ENCODE measurements around the gene NKAIN4.

Gene NKAIN4

DNA sequence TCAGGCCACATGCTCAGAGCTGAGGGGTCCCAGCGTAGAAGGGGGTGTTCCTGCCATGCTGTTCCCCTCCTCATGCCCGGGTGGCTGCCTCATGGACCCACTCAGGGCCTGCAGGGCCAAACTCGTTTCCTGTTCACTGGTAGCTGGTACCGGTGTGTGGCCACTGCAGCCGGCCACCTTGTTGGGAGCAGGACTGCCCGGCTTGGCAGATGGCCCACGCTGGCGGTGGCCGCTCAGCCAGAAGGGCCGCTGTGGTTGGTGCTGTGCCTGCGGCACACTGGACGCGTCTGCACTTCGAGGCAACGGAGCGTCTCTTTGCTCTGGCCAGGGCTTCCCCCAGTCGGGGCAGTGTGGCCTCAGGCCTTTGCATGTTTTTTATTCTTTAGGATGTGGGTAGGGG lies 28.7 kb upstream of the NKAIN4 start:
- Mint-ChIP-seq H3K36me3 (no peaks in the 10 kb centered on the region), H3K9me3 (no peaks in the 10 kb centered on the region), H3K4me1 (no peaks in the 10 kb centered on the region), H3K27me3 (no peaks in the 10 kb centered on the region), H3K4me3 (no peak overlapping the region), H3K27ac (no peak overlapping the region)

DNA sequence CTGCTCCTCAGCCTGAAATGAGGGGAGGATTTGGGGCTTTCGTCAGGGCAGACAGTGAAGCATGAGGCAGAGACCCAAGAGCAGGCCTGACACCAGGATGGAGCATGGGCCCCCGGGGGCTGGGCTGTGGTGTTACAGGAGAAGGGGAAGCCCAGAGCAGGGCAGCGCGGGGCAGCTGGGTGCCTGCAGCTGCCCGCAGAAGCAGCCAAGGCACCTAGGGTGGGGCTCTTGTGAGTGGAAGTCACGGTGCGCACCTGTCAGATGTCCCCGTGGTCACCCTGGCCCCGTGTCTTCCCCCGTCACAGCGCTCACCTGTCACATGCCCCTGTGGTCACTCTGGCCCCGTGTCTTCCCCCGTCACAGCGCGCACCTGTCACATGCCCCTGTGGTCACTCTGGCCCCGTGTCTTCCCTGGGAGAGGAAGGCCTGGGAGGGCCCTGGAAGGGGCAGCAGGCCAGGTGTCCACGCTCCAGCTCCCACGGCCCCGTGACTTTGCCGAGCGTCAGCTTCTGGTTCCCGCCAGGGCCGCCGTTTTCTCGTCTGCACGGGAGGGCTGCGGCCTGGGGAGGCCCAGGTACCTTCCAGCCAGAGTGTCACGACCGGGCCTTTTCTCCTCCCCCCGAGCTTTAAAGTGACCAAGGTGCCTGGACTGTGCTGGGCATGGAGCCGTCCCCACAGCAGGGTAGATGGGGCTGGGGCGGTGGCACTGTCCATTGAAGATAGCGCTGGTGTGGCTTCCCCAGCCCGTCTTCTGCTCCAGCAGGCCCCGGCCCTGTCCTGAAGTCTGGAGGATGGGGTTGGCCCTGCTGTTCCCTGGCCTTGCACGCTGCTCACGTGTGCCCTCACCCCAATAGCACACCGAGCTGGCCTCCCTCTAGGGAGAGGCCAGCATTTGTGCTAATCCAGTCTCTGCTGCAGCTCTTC lies 27.7 kb upstream of the NKAIN4 start:
- H3K27me3 Mint-ChIP-seq, result no peaks in the 10 kb centered on the region
- no peaks in the 10 kb centered on the region for H3K9me3 Mint-ChIP-seq
- no peaks in the 10 kb centered on the region for H3K4me1 Mint-ChIP-seq
- no peak overlapping the region for H3K27ac Mint-ChIP-seq
- no peak overlapping the region for H3K4me3 Mint-ChIP-seq
- H3K36me3 Mint-ChIP-seq, result no peaks in the 10 kb centered on the region

- Mint-ChIP-seq H3K9me3 (no peaks in the 10 kb centered on the region), H3K36me3 (no peaks in the 10 kb centered on the region), H3K27me3 (no peaks in the 10 kb centered on the region), H3K27ac (no peak overlapping the region), H3K4me3 (no peak overlapping the region), H3K4me1 (no peaks in the 10 kb centered on the region)
Measured at GRCh38 chr20:63280929-63281545, 26.8 kb upstream of the NKAIN4 start.

GRCh38 chr20:63280371-63280770 lies 26.1 kb upstream of the NKAIN4 start:
- Mint-ChIP-seq H3K4me3 (no peak overlapping the region), H3K27ac (no peak overlapping the region), H3K9me3 (no peaks in the 10 kb centered on the region), H3K36me3 (no peaks in the 10 kb centered on the region), H3K4me1 (peaks cover under 1% of the 10 kb centered on the region), H3K27me3 (no peaks in the 10 kb centered on the region)

DNA sequence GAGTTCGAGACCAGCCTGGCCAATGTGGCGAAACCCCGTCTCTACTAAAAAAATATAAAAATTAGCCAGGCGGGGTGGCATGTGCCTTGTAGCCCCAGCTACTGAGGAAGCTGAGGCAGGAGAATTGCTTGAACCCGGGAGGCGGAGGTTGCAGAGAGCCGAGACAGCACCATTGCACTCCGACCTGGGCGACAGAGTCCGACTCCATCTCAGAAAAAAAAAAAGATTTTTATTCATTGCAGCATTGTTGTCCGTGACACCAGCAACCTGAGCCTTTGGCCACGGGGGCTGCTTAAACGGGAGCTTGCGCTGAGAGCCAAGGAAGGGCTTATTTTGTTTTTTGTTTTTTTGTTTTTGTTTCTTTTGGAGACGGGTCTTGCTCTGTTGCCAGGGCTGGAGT lies 25.7 kb upstream of the NKAIN4 start:
- Mint-ChIP-seq H3K36me3 (no peaks in the 10 kb centered on the region), H3K4me1 (peaks cover 4% of the 10 kb centered on the region), H3K27me3 (no peaks in the 10 kb centered on the region), H3K4me3 (no peak overlapping the region), H3K9me3 (no peaks in the 10 kb centered on the region), H3K27ac (no peak overlapping the region)

GRCh38 chr20:63278661-63279060 lies 24.4 kb upstream of the NKAIN4 start:
- Mint-ChIP-seq H3K27me3 (no peaks in the 10 kb centered on the region), H3K9me3 (no peaks in the 10 kb centered on the region), H3K4me1 (peaks cover 15% of the 10 kb centered on the region), H3K36me3 (no peaks in the 10 kb centered on the region), H3K4me3 (no peak overlapping the region), H3K27ac (no peak overlapping the region)

DNA sequence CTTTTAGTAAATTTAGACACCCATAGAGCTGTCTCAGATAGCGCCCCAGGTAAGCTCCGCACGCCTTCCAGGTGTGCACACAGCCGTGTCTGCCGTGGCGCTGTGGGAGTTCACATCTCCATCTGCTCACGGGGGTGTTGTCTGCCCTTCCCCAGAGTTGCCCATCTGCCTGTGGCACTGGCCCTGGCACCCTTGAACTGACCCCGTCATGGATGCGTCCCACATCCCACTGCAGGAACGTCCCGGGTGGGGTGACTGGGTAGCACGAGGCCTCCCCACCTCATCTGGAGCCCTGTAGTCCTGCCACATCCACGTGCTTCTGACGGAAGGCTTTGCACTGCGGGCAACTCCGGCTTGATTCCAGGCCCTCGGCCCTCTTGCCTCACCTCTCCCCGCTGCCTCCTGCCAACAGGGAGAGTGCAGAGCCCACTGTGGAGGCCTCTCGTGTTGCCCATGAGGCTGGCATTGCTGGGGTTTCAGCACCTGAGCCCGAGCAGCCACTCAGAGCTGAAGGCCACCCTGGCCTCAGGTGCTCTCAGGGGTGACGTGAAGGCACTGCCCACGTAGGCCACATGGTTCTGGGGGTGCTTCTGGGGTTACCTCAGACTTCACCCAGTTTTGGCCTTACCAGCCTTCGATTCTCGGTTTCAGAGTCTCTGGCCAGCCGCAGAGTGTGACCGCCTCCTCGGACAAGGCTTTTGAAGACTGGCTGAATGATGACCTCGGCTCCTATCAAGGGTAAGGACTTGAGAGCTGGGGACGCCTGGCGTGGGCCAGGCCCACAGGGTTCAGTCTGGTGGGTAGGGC lies 23.4 kb upstream of the NKAIN4 start:
- H3K4me3 Mint-ChIP-seq, result no peak overlapping the region
- no peaks in the 10 kb centered on the region for H3K27me3 Mint-ChIP-seq

GRCh38 chr20:63276956-63277355 lies 22.7 kb upstream of the NKAIN4 start:
- no peaks in the 10 kb centered on the region for H3K27me3 Mint-ChIP-seq
- H3K4me3 Mint-ChIP-seq, result no peak overlapping the region
- H3K36me3 Mint-ChIP-seq, result no peaks in the 10 kb centered on the region
- no peak overlapping the region for H3K27ac Mint-ChIP-seq
- H3K9me3 Mint-ChIP-seq, result no peaks in the 10 kb centered on the region
- H3K4me1 Mint-ChIP-seq, result peaks cover 20% of the 10 kb centered on the region

More for the DNA sequence above, 23.4 kb upstream of the NKAIN4 start:
- Mint-ChIP-seq H3K27ac (no peak overlapping the region), H3K36me3 (no peaks in the 10 kb centered on the region), H3K4me1 (peaks cover 20% of the 10 kb centered on the region), H3K9me3 (no peaks in the 10 kb centered on the region)

- Mint-ChIP-seq H3K9me3 (no peaks in the 10 kb centered on the region), H3K27ac (no peak overlapping the region), H3K36me3 (no peaks in the 10 kb centered on the region)
Measured at GRCh38 chr20:63275825-63276224, 21.6 kb upstream of the NKAIN4 start.

DNA sequence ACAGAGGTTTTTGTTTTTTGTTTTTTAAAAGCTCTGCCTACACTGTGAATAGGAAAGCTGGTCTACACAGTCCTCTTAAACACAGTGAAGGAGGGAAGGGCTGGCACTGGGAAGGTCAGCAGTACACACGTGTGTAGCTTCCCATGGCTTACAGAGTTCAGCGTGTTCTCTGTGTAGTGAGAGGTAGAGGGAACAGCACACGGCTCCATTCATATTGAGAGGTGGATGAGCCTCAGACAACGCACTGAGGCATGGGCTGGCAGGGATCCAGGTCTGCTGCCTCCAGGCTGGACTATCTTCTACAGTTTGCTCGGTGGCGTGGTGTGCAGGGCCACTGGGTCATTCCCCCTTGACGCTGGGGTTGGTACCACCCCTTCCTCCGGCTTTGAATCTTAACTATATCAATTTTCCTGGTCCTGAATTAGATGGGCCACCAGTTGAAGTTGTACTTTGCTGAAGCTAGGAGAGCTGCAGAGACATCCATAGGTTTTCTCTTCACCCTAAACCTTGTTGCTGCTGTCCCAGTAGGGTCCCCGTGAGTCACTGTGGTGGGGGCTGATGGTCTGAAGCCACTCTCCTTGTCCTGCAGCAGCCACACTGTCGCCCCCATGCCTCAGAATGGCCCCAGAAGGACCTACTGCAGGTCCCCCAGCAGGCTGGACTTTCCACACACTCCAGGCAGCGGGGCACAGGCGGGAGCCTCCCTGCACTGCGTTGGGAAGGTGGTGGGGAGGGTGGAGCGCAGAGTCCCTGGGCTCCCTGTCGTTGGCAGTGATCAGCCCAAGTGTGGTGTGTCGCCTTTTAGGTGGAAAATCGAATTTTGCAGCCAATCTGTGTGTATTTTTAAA lies 20.3 kb upstream of the NKAIN4 start:
- H3K9me3 Mint-ChIP-seq, result no peaks in the 10 kb centered on the region

More at GRCh38 chr20:63275825-63276224, 21.6 kb upstream of the NKAIN4 start:
- no peaks in the 10 kb centered on the region for H3K27me3 Mint-ChIP-seq
- H3K4me3 Mint-ChIP-seq, result no peak overlapping the region
- peaks cover 27% of the 10 kb centered on the region for H3K4me1 Mint-ChIP-seq

DNA sequence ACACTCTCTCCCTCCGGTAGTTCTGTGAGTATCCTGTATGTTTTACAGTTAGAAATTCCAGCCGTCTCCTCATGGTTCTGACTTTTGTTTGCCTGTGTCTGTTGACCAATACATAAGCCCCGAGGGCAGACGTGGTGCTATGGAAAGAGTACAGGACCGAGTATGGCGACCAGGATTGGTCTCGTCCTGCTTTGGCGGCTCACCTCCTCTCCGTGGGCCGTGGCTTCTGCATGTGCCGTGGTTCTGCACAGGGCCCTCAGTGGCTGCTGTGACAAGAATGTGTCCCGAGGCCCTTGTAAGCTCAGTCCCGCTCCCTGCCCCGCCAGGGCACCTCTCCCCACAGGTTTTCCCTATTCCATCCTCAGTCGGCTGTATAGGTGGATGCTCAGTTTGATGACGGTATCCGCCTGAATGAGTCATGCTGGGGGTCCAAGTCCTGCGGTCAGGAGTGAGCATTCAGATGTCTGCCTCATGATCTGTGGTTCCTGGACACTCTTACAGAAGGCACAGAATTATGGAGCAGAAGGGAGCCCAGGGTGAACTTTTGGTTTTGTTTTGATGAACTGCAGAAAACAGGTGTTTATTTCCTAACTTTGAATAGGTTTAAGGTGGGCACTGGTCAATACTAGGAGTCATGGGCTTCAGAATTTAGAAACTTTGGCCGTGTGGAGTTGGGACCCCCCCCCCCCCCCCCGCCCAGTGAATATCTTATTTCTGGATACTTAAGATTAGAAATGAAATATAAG lies 19.5 kb upstream of the NKAIN4 start:
- Mint-ChIP-seq H3K27me3 (no peaks in the 10 kb centered on the region), H3K36me3 (no peaks in the 10 kb centered on the region), H3K4me1 (peaks cover 27% of the 10 kb centered on the region), H3K27ac (peak overlapping the region; percentile 90), H3K4me3 (peak overlapping the region; percentile 94), H3K9me3 (no peaks in the 10 kb centered on the region)

More for the DNA sequence above, 20.3 kb upstream of the NKAIN4 start:
- Mint-ChIP-seq H3K4me3 (peak overlapping the region; percentile 58), H3K27ac (no peak overlapping the region), H3K4me1 (peaks cover 27% of the 10 kb centered on the region), H3K27me3 (no peaks in the 10 kb centered on the region), H3K36me3 (no peaks in the 10 kb centered on the region)

DNA sequence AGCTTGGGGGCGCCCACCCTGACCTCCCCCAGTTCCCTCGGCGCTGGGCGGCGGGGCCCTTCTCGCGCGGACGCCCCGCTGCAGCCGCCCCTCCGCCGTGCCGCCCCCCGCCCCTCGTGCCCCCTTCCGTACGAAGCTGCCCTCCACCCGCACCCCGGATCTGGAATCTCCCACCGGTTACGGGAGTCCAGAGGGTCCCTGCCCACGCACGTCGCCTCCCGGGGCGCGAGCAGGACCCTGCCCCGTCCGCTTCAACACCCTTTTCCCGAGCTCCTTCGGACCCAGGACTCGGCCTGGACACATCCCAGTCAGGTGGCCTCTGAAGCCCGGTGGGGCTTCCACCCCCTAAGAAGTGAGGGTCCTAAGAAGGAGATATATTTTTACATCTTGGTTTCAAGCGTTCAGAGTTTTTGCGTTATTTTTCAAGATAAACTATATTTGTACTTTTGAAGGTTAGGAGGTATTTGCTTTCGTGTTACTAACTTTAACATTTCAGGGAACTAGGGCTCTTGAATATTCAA lies 18.9 kb upstream of the NKAIN4 start:
- Mint-ChIP-seq H3K27me3 (no peaks in the 10 kb centered on the region), H3K9me3 (no peaks in the 10 kb centered on the region), H3K4me1 (peaks cover 27% of the 10 kb centered on the region), H3K27ac (peak overlapping the region; percentile 68), H3K4me3 (peak overlapping the region; percentile 94), H3K36me3 (no peaks in the 10 kb centered on the region)

DNA sequence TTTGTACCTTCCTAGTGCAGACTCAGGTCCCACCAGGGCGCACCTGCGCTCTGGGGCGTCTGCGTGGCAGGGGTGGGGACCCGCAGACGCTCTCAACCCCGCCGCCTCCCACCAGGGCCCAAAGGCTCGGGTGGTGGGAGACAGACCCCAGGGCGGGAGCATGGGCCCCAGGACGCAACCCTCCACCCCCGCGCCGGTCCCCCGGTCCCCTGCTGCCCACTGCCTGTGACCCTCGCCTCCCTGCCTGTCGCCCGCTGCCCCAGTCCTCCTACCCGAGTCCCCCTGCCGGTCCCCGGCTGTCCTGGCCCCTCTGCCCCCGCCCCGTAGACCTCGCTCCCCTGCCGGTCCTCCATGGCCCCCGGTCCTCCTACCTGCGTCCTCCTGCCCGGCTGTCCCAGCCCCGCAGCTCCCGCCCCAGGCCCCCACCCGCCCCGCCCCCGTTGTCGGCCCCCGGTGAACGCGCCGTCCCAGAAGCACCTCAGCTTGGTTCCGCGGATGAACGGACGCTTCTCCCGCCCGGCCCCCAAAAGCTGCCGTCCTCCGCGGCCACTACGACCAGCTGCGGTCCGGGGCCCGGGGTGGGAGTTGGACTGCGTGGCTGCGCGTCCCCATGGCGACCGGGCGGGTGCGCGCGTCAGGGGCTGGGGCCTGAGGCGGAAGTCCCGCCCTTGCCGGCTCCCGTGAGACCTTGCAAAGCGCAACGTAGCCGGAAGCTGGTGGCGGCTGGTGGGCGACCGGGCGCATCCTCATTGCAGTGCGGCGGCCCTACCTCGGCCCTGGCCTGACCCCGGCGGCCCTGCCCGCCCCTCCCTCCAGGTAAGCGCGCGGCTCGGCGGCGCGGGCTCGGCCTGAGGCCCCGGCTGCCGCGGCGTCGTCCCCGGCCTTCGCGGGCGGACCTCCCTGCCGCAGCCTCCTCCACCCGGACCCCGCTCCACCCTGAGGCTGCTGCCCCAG lies 18.1 kb upstream of the NKAIN4 start, which contains the start of gene ARFGAP1:
TSS of gene ARFGAP1 (plus strand) at position 709 of the 954 bp plus-strand sequence. CDS start 2,768 bp downstream, outside the sequence.
- no peaks in the 10 kb centered on the region for H3K36me3 Mint-ChIP-seq
- H3K4me1 Mint-ChIP-seq, result peaks cover 27% of the 10 kb centered on the region
- H3K27me3 Mint-ChIP-seq, result no peaks in the 10 kb centered on the region
- no peaks in the 10 kb centered on the region for H3K9me3 Mint-ChIP-seq
- peak within 1 kb of the TSS; percentile 94 for H3K4me3 Mint-ChIP-seq
- peak within 1 kb of the TSS; percentile 90 for H3K27ac Mint-ChIP-seq

Measured in activated naive CD4-positive, alpha-beta T cell treated with anti-CD3 and anti-CD28 coated beads, Interleukin-2, amount 50 U/mL, for 24 hours (primary cell).